ENCODE measurements around the gene C1orf185. TPM values are rescaled to one million over a fixed set of nuclear protein-coding genes. Genes with fewer than 3 reads are reported as not detected.

Gene C1orf185
- total and polyA plus RNA-seq, 2 of the 4 experiments (the other 2 are of a cell fraction): not detected

GRCh38 chr1:51168266-51168845 is 66.3 kb downstream of the C1orf185 start:
- DNase-seq: peak; percentile 7
- no peak overlapping the region for H4K5ac ChIP-seq (ENCODE audit: low read depth, low read length)
- no peak overlapping the region for H2AK5ac ChIP-seq (ENCODE audit: low read depth, low read length)
- H3K4ac ChIP-seq (ENCODE audit: low read depth, low read length): no peak overlapping the region
- no CpG with 5 or more reads among the region's 1 CpG for WGBS, 2 experiments (ENCODE audit: extremely low coverage in 2 of 2, insufficient read length in 1 of 2)
- dilution Hi-C loops (cut with HindIII; ENCODE audit: low sequenced_read_pairs, unreplicated experiment): no loop called here
- H3K9me3 ChIP-seq (ENCODE audit: control insufficient read depth, insufficient read depth, low read length): no peaks in the 10 kb centered on the region
- no peak overlapping the region for H3K14ac ChIP-seq (replicated peaks; ENCODE audit: low read depth, low read length)
- no peaks in the 10 kb centered on the region for H4K20me1 ChIP-seq (ENCODE audit: insufficient read depth, low read length)
- BruUV-seq (replicated peaks): no TSS peak
- no peak overlapping the region for H2AK9ac ChIP-seq (replicated peaks; ENCODE audit: low read depth, low read length, poor library complexity)
- no peak overlapping the region for H3K18ac ChIP-seq (ENCODE audit: low read depth, low read length)
- H4K8ac ChIP-seq (ENCODE audit: low read depth in 2 of 2, low read length in 2 of 2): no peak overlapping the region
- H3K9ac ChIP-seq (ENCODE audit: low read depth, low read length): no peak overlapping the region
- H2BK15ac ChIP-seq (ENCODE audit: low read depth, low read length): no peak overlapping the region
- intact Hi-C loops (cut with micrococcal nuclease): no loop called here
- peak overlapping the region; percentile 59 for H2AFZ ChIP-seq (replicated peaks; ENCODE audit: low read length, poor library complexity)
- POLR2A ChIA-PET (ENCODE audit: unreplicated experiment): no interaction called here
- H3K4me3 ChIP-seq (ENCODE audit: insufficient read depth, low read depth, low read length): no peak overlapping the region; the same call in 1 of the 2 replicates
- H3K36me3 ChIP-seq (ENCODE audit: control insufficient read depth, insufficient read depth, low read length): no peaks in the 10 kb centered on the region
- H3K4me1 ChIP-seq (ENCODE audit: control insufficient read depth, insufficient read depth, low read length): no peaks in the 10 kb centered on the region
- no peak overlapping the region for H3K27ac ChIP-seq (ENCODE audit: insufficient read depth, low read length)
- no peaks in the 10 kb centered on the region for H3K9me1 ChIP-seq (ENCODE audit: insufficient read depth, low read length)
- no peak overlapping the region for H4K91ac ChIP-seq (ENCODE audit: insufficient read depth, low read depth, low read length)
- H2BK120ac ChIP-seq (ENCODE audit: low read depth, low read length): no peak overlapping the region
- CTCF ChIA-PET: interaction anchor here (1.4 kb wide), 1 partner anchor 21 kb away, joined by 6 read pairs; no protein-coding TSS in a partner anchor
- H3K4me2 ChIP-seq (ENCODE audit: low read depth, low read length): peak overlapping the region; percentile 45; the same call in 1 of the 2 replicates
- no peak overlapping the region for H3K23ac ChIP-seq (ENCODE audit: low read depth, low read length)
- TF ChIP-seq NFE2L2 (IDR thresholded peaks at IDR 0.05; ENCODE audit: low read depth, low read length) (no peak), POLR2A (IDR thresholded peaks at IDR 0.05; ENCODE audit: low read depth, low read length) (no peak), RCOR1 (IDR thresholded peaks at IDR 0.05; ENCODE audit: insufficient replicate concordance, low read length) (no peak), RAD21 (IDR thresholded peaks at IDR 0.05; ENCODE audit: low read length) (no peak), CHD1 (IDR thresholded peaks at IDR 0.05; ENCODE audit: low read depth, low read length) (no peak), BHLHE40 (IDR thresholded peaks at IDR 0.05; ENCODE audit: low read depth, low read length) (no peak), CTCF (conservative IDR thresholded peaks at IDR 0.05; ENCODE audit: low read depth, low read length) (no peak), FOS (IDR thresholded peaks at IDR 0.05; ENCODE audit: low read depth, low read length) (no peak), USF2 (IDR thresholded peaks at IDR 0.05; ENCODE audit: low read depth, low read length) (no peak), MXI1 (IDR thresholded peaks at IDR 0.05; ENCODE audit: borderline replicate concordance, low read depth, low read length) (no peak), RFX5 (IDR thresholded peaks at IDR 0.05; ENCODE audit: low read depth, low read length) (no peak)
- no peak overlapping the region for H2BK20ac ChIP-seq (ENCODE audit: low read depth, low read length)
- H3K56ac ChIP-seq (ENCODE audit: extremely low read depth, insufficient read depth, low read length): no peak overlapping the region
- H3K27me3 ChIP-seq (ENCODE audit: control insufficient read depth, insufficient read depth, low read length): no peaks in the 10 kb centered on the region; the same call in 1 of the 2 replicates
- in situ Hi-C loops (cut with MboI; ENCODE audit: low sequenced_read_pairs): no loop called here
- no peaks in the 10 kb centered on the region for H3K79me1 ChIP-seq (ENCODE audit: low read depth in 1 of 2, low read length in 2 of 2)
- no peak for ATAC-seq (ENCODE audit: low read depth)
- no peak overlapping the region for H2BK5ac ChIP-seq (ENCODE audit: low read depth, low read length, poor library complexity, severe bottlenecking)
